ACC112 (cell line): Measurements from ENCODE around the gene OSBPL2.

Source experiments
- H2AFZ ChIP-seq: fragments of 200-600 bp; sonication (generic); one replicate; pipeline ENCODE4 v1.6.0; 2017; ENCODE audit warnings: antibody characterized with exemption, low read length; ENCODE audit not compliant: unreplicated experiment
- H3K27ac ChIP-seq: fragments of 200-600 bp; sonication (generic); 2 replicates; pipeline ENCODE4 v1.5.1; 2014; ENCODE audit warnings: low read depth, mild to moderate bottlenecking, antibody characterized with exemption, low read length, moderate library complexity
- H3K27me3 ChIP-seq: fragments of 200-600 bp; sonication (generic); 2 replicates; pipeline ENCODE4 v1.6.1; 2014; ENCODE audit warnings: mild to moderate bottlenecking, antibody characterized with exemption, low read length, moderate library complexity, mixed read lengths; ENCODE audit not compliant: insufficient read depth
- H3K36me3 ChIP-seq: fragments of 200-600 bp; sonication (generic); 2 replicates; pipeline ENCODE4 v1.6.1; 2016; ENCODE audit warnings: mild to moderate bottlenecking, antibody characterized with exemption, low read length, moderate library complexity, mixed read lengths; ENCODE audit not compliant: insufficient read depth
- H3K4me1 ChIP-seq: fragments of 200-600 bp; sonication (generic); one replicate; pipeline ENCODE4 v1.6.1; 2016; ENCODE audit warnings: low read length, mixed read lengths; ENCODE audit not compliant: insufficient read depth, unreplicated experiment, control insufficient read depth
- H3K4me3 ChIP-seq: fragments of 200-600 bp; sonication (generic); 2 replicates; pipeline ENCODE4 v1.5.1; 2014; ENCODE audit warnings: mild to moderate bottlenecking, low read depth, low read length
- H3K79me2 ChIP-seq: fragments of 200-600 bp; sonication (generic); one replicate; pipeline ENCODE4 v1.6.0; 2016; ENCODE audit warnings: low read length; ENCODE audit not compliant: control insufficient read depth, unreplicated experiment, insufficient read depth

OSBPL2 gene

DNA sequence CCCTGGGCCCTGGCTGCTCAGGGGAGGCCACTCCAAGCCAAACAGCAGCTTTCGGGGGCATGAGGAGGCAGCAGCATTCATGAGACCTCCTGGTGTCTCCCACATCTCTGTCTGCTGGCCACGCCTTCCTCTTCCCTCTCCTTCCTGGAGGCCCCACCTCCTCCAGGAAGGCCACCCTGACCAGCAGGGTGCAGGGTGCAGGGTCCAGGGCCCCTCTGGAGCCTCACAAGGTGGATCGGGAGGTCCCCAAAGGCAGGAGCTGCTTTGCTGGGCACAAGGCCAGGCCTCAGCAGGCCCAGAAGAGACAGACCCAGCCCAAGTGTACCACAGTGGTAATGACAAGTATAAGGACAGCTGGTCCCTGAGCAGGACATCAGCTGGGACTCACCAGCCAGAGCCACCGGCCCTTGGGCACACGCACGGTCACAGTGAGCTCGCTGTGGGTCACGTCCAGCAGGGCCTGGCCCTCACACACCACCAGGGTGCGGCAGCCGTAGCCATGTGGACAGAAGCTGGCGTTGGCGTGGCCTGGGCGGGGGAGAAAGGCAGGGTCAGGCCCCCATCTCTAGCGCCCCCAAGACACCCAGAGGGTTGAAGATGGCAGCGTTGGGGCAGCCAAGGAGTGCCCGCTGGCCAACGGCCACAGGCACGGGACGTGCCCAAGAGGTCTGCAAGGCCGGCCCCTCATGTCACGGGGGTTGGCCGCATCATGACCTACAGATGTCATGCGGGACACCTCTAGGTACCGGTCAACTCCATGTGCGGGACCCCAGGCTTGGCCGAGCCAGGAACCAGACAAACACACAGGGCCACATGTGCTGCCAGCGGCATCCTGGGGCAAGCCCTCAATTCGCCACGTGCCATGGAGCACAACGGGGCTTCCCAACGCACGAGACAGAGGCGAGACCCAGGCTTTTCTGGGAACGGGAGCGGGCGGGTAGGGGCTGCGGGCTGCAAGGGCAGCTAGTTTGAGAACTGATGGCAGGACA, 91.4 kb downstream of the OSBPL2 start:
- H3K4me1 ChIP-seq: no peaks in the 10 kb centered on the region
- no peaks in the 10 kb centered on the region for H3K79me2 ChIP-seq
- no peak overlapping the region for H2AFZ ChIP-seq
- no peak overlapping the region for H3K27ac ChIP-seq
- no peak overlapping the region for H3K4me3 ChIP-seq
- peaks cover 4% of the 10 kb centered on the region; the same call in 1 of the 2 replicates for H3K36me3 ChIP-seq
- no peaks in the 10 kb centered on the region for H3K27me3 ChIP-seq

DNA sequence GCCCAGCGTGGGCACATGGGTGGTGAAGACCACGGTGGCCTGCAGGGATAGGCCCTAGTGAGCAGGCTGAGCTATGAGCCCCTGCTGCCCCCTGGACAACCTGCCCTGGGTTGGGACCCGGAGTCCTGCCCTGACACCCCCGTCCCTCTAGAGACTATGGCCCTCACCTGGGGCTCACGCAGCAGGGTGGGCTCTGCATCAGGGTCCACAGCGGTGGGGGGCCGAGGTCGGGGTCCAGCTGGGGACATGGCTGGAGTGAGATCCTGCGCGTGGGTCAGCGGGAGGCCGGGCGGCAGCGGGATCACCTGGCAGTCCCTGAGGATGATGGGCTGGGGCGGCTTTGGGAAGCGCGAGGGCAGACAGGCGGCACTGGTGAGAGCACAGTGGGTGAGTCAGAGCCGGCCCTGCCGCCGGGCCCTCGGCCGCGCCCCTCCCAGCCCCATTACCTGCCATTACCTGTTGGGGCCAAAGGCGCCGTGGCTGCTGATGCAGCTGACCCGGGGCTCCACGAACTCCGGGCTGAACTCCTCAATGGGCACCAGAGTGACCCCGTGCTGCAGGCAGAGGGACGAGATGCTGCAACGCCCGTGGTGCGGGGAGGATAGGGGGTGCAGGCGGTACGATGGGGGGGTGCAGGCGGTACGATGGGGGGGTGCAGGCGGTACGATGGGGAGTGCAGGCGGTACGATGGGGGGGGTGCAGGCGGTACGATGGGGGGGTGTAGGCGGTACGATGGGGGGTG, 92.4 kb downstream of the OSBPL2 start:
- Histone ChIP-seq H3K27ac (no peak overlapping the region), H3K27me3 (no peaks in the 10 kb centered on the region), H3K36me3 (peaks cover 4% of the 10 kb centered on the region; the same call in 1 of the 2 replicates), H3K4me3 (no peak overlapping the region), H3K79me2 (no peaks in the 10 kb centered on the region), H2AFZ (no peak overlapping the region), H3K4me1 (no peaks in the 10 kb centered on the region)

DNA sequence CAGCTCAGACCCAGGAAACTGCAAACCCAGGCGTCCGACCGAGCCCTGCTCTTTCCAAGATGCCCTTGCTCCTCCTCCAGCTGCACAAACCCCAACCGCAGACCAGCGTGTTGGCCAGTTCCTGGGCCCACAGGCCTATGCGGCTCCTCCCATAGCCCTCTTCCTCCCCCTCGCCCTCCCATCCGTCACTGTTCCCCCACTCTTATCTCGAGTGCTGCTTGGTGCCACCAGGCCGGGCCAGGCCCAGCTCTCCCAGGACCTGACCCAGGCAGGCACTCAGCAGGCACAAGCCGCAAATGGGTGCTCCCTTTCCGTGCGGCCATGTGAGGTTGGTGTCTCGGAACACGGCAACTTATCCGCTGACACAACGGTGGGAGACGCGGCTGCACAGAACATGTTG, 93.0 kb downstream of the OSBPL2 start:
- Histone ChIP-seq H3K27ac (no peak overlapping the region), H3K36me3 (peaks cover 4% of the 10 kb centered on the region; the same call in 1 of the 2 replicates)

GRCh38 chr20:62332421-62332820, 94.1 kb downstream of the OSBPL2 start:
- H3K4me3 ChIP-seq: no peak overlapping the region
- no peaks in the 10 kb centered on the region for H3K27me3 ChIP-seq
- no peak overlapping the region for H3K27ac ChIP-seq
- no peaks in the 10 kb centered on the region for H3K79me2 ChIP-seq
- no peak overlapping the region for H2AFZ ChIP-seq
- no peaks in the 10 kb centered on the region for H3K4me1 ChIP-seq
- H3K36me3 ChIP-seq: no peaks in the 10 kb centered on the region

More for the DNA sequence above, 93.0 kb downstream of the OSBPL2 start:
- Histone ChIP-seq H3K4me3 (no peak overlapping the region), H2AFZ (no peak overlapping the region), H3K27me3 (no peaks in the 10 kb centered on the region), H3K79me2 (no peaks in the 10 kb centered on the region), H3K4me1 (no peaks in the 10 kb centered on the region)

DNA sequence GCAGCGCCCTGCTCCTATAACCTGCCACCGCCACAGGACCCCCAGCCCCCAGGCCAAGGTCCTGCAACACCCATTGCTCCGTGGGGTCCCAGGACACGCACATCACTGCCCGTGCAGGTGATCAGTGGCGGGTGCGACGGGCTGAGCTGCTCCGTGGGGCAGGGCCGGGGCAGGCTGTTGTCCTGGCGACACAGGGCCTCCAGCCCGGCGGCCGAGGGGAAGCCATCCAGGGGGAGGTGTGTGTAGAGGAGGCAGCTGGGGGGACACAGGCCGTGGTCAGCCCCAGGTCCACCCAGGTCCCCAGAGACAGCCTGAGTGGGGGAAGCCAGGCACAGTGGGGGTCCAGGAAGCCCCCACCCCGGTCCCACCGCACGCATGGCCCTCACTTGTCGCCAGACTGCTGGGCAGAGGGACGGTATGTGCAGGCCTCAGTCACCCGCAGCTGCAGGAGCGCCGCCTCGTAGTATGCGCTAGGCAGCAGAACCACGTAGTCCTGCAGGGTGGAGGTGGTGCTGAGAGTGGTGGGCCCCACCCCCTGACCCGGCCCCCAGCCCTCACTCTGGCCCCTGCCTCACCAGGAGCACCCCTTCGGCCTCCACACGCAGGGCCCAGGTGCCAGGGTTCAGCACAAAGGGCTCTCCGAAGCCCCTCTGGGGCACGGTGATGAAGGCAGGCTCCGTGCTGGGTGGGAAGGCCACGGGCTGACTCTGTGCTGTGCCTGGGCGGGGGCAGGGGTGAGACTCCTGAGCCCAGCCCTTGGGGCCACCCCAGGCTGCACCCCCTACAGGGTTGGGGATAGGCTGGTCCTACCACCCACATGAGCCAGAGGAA, 94.9 kb downstream of the OSBPL2 start:
- no peak overlapping the region for H3K4me3 ChIP-seq
- H3K4me1 ChIP-seq: no peaks in the 10 kb centered on the region
- no peaks in the 10 kb centered on the region for H3K27me3 ChIP-seq
- H3K27ac ChIP-seq: no peak overlapping the region
- H3K79me2 ChIP-seq: no peaks in the 10 kb centered on the region
- no peak overlapping the region for H2AFZ ChIP-seq
- no peaks in the 10 kb centered on the region for H3K36me3 ChIP-seq

DNA sequence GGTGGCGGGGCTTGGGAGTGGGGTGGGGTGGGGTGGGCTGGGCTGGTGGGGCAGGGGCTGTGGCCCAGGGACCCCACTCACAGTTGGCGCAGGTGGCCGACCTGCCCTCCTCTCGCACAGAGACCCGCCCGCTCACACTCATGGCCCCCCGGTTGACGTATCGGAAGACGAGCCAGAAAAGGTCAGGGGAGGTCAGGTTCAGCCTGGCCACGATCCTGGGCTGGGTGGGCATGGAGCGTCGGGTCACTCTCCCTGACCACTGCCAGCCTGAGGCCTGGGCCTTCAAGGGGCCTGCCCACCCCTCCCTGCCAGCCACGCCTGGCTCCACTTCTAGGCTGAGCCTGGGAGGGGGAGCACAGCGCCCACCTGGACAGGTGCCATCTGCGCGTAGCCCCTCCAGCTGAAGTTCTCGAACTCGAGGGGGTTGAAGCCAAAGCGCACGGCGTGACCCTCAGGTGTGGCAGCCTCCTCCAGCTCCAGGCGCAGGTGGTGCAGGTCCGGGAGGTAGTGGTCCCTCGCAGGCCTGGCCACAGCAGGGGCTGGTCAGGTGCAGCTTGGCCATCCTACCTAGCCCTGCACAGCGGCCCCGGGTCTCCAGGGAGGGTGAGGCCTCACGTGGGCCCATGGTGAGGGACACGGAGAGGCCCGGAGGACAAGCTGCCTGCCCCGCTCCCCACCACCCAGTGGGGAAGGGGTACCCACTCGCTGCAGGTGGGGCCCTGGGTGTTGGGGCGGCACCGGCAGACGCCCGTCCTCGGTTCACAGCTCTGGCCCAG, 95.7 kb downstream of the OSBPL2 start:
- Histone ChIP-seq H3K79me2 (no peaks in the 10 kb centered on the region), H3K27ac (no peak overlapping the region), H3K27me3 (no peaks in the 10 kb centered on the region), H2AFZ (no peak overlapping the region), H3K36me3 (no peaks in the 10 kb centered on the region), H3K4me1 (no peaks in the 10 kb centered on the region), H3K4me3 (no peak overlapping the region)

DNA sequence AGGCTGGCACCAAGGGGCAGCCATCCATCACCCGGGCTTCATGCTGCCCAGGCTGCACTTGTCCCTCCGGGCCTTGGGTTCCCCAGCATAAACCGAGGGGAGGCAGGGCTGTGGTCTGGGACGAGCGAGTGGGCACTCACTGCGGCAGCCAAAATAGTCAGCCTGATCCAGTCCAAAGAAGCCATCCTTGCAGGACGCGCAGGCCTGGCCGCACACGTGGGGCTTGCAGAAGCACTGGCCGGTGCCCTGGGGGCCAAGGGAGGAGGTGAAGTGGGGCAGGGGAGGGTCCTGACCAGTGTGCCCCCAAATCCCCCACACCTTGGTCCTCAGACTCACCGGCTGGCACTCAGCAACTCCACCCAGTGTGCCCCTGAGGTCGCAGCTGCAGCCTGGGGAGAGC, 96.6 kb downstream of the OSBPL2 start:
- no peaks in the 10 kb centered on the region for H3K4me1 ChIP-seq
- 0 out of 2 replicates have a peak, but pooled peaks cover 3% of the 10 kb centered on the region for H3K36me3 ChIP-seq
- H3K27me3 ChIP-seq: no peaks in the 10 kb centered on the region
- no peak overlapping the region for H3K4me3 ChIP-seq
- no peak overlapping the region for H2AFZ ChIP-seq
- H3K27ac ChIP-seq: no peak overlapping the region
- H3K79me2 ChIP-seq: no peaks in the 10 kb centered on the region

- no peaks in the 10 kb centered on the region for H3K27me3 ChIP-seq
- H3K4me1 ChIP-seq: no peaks in the 10 kb centered on the region
- H3K36me3 ChIP-seq: peaks cover 3% of the 10 kb centered on the region; the same call in 1 of the 2 replicates
These were observed 97.2 kb downstream of the OSBPL2 start for GRCh38 chr20:62335532-62335931.

GRCh38 chr20:62336329-62336728, 98.0 kb downstream of the OSBPL2 start:
- H3K36me3 ChIP-seq: peaks cover 7% of the 10 kb centered on the region
- H2AFZ ChIP-seq: no peak overlapping the region
- H3K4me3 ChIP-seq: no peak overlapping the region
- H3K27ac ChIP-seq: no peak overlapping the region
- H3K4me1 ChIP-seq: no peaks in the 10 kb centered on the region
- H3K27me3 ChIP-seq: no peaks in the 10 kb centered on the region
- no peaks in the 10 kb centered on the region for H3K79me2 ChIP-seq

More at GRCh38 chr20:62335532-62335931, 97.2 kb downstream of the OSBPL2 start:
- H3K27ac ChIP-seq: no peak overlapping the region
- no peak overlapping the region for H3K4me3 ChIP-seq
- no peak overlapping the region for H2AFZ ChIP-seq
- H3K79me2 ChIP-seq: no peaks in the 10 kb centered on the region
